Measurements from ENCODE around the gene YIPF6. TPM values are rescaled to one million over a fixed set of nuclear protein-coding genes. Genes with fewer than 3 reads are reported as not detected.
A peak's percentile ranks its signal among the peaks of the same experiment; 100 is the strongest.

The YIPF6 gene
- total and polyA plus RNA-seq, 2 of the 13 experiments (the other 11 are each of a cell fraction or from before 2014, with no cell fraction given): 37.8 to 43.6 TPM

DNA sequence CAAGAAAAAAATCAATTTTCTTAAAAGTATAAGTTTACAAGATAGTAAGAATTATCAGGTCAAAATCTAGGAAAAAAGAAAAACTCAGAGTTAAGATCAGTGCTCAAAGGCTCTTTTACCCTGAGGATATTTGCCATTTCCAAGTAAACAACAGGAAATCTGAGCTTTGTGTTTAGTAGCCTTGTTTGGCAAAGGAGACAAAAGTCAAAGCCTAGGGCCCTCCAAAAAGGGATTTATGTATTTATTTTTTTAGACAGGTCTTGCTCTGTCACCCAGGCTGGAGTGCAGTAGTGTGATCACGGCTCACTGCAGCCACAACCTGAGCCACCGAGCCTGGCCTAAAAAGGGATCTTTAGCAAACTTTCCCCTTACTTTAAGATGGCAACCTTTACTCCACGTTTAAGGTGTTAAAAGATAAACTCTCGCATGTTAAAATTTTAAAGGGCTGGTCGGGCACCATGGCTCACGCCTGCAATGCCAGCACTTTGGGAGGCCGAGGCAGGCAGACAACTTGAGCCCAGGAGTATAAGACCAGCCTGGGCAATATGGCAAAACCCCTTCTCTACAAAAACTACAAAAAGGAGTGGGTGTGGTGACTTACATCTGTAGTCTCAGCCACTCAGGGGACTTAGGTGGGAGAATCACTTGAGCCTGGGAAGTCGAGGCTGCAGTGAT lies 44.2 kb upstream of the YIPF6 start (continued):
- TF ChIP-seq, protein P1, sequence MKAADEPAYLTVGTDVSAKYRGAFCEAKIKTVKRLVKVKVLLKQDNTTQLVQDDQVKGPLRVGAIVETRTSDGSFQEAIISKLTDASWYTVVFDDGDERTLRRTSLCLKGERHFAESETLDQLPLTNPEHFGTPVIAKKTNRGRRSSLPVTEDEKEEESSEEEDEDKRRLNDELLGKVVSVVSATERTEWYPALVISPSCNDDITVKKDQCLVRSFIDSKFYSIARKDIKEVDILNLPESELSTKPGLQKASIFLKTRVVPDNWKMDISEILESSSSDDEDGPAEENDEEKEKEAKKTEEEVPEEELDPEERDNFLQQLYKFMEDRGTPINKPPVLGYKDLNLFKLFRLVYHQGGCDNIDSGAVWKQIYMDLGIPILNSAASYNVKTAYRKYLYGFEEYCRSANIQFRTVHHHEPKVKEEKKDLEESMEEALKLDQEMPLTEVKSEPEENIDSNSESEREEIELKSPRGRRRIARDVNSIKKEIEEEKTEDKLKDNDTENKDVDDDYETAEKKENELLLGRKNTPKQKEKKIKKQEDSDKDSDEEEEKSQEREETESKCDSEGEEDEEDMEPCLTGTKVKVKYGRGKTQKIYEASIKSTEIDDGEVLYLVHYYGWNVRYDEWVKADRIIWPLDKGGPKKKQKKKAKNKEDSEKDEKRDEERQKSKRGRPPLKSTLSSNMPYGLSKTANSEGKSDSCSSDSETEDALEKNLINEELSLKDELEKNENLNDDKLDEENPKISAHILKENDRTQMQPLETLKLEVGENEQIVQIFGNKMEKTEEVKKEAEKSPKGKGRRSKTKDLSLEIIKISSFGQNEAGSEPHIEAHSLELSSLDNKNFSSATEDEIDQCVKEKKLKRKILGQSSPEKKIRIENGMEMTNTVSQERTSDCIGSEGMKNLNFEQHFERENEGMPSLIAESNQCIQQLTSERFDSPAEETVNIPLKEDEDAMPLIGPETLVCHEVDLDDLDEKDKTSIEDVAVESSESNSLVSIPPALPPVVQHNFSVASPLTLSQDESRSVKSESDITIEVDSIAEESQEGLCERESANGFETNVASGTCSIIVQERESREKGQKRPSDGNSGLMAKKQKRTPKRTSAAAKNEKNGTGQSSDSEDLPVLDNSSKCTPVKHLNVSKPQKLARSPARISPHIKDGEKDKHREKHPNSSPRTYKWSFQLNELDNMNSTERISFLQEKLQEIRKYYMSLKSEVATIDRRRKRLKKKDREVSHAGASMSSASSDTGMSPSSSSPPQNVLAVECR (CRISPR knock-in tag; IDR thresholded peaks at IDR 0.05; ENCODE audit: borderline replicate concordance): no peak
- TF ChIP-seq SNAI1 (CRISPR knock-in tag; IDR thresholded peaks at IDR 0.05; ENCODE audit: borderline replicate concordance) (no peak), MBNL3 (CRISPR knock-in tag; conservative IDR thresholded peaks at IDR 0.05) (no peak), NR1H2 (CRISPR knock-in tag; IDR thresholded peaks at IDR 0.05; ENCODE audit: borderline replicate concordance, low read depth) (no peak), ZNF34 (CRISPR knock-in tag; IDR thresholded peaks at IDR 0.05; ENCODE audit: borderline replicate concordance) (no peak), ZC3H4 (CRISPR knock-in tag; IDR thresholded peaks at IDR 0.05; ENCODE audit: borderline replicate concordance) (no peak), ZNF615 (CRISPR knock-in tag; IDR thresholded peaks at IDR 0.05; ENCODE audit: borderline replicate concordance) (no peak), HOXD1 (CRISPR knock-in tag; IDR thresholded peaks at IDR 0.05) (no peak), FOXA1 (IDR thresholded peaks at IDR 0.05) (no peak), FOXA1 (CRISPR knock-in tag; IDR thresholded peaks at IDR 0.05) (no peak), NFATC3 (CRISPR knock-in tag; IDR thresholded peaks at IDR 0.05) (no peak), SALL1 (CRISPR knock-in tag; IDR thresholded peaks at IDR 0.05) (peak; percentile 38; the same call in 1 of the 2 replicates)
- TF ChIP-seq, protein P2, sequence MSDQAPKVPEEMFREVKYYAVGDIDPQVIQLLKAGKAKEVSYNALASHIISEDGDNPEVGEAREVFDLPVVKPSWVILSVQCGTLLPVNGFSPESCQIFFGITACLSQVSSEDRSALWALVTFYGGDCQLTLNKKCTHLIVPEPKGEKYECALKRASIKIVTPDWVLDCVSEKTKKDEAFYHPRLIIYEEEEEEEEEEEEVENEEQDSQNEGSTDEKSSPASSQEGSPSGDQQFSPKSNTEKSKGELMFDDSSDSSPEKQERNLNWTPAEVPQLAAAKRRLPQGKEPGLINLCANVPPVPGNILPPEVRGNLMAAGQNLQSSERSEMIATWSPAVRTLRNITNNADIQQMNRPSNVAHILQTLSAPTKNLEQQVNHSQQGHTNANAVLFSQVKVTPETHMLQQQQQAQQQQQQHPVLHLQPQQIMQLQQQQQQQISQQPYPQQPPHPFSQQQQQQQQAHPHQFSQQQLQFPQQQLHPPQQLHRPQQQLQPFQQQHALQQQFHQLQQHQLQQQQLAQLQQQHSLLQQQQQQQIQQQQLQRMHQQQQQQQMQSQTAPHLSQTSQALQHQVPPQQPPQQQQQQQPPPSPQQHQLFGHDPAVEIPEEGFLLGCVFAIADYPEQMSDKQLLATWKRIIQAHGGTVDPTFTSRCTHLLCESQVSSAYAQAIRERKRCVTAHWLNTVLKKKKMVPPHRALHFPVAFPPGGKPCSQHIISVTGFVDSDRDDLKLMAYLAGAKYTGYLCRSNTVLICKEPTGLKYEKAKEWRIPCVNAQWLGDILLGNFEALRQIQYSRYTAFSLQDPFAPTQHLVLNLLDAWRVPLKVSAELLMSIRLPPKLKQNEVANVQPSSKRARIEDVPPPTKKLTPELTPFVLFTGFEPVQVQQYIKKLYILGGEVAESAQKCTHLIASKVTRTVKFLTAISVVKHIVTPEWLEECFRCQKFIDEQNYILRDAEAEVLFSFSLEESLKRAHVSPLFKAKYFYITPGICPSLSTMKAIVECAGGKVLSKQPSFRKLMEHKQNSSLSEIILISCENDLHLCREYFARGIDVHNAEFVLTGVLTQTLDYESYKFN (CRISPR knock-in tag; conservative IDR thresholded peaks at IDR 0.05): peak; percentile 49
- TF ChIP-seq, protein P3, sequence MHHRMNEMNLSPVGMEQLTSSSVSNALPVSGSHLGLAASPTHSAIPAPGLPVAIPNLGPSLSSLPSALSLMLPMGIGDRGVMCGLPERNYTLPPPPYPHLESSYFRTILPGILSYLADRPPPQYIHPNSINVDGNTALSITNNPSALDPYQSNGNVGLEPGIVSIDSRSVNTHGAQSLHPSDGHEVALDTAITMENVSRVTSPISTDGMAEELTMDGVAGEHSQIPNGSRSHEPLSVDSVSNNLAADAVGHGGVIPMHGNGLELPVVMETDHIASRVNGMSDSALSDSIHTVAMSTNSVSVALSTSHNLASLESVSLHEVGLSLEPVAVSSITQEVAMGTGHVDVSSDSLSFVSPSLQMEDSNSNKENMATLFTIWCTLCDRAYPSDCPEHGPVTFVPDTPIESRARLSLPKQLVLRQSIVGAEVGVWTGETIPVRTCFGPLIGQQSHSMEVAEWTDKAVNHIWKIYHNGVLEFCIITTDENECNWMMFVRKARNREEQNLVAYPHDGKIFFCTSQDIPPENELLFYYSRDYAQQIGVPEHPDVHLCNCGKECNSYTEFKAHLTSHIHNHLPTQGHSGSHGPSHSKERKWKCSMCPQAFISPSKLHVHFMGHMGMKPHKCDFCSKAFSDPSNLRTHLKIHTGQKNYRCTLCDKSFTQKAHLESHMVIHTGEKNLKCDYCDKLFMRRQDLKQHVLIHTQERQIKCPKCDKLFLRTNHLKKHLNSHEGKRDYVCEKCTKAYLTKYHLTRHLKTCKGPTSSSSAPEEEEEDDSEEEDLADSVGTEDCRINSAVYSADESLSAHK (CRISPR knock-in tag; IDR thresholded peaks at IDR 0.05; ENCODE audit: borderline replicate concordance): no peak
- TF ChIP-seq, protein P4, sequence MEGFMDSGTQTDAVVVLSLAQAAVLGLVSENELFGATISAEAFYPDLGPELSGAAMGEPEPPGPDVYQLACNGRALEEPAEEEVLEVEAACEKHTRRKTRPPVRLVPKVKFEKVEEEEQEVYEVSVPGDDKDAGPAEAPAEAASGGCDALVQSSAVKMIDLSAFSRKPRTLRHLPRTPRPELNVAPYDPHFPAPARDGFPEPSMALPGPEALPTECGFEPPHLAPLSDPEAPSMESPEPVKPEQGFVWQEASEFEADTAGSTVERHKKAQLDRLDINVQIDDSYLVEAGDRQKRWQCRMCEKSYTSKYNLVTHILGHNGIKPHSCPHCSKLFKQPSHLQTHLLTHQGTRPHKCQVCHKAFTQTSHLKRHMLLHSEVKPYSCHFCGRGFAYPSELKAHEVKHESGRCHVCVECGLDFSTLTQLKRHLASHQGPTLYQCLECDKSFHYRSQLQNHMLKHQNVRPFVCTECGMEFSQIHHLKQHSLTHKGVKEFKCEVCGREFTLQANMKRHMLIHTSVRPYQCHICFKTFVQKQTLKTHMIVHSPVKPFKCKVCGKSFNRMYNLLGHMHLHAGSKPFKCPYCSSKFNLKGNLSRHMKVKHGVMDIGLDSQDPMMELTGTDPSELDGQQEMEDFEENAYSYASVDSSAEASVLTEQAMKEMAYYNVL (CRISPR knock-in tag; IDR thresholded peaks at IDR 0.05; ENCODE audit: borderline replicate concordance): no peak

All from HepG2 (cell line).